ENCODE measurements around the gene FAM184B. TPM values are rescaled to one million over a fixed set of nuclear protein-coding genes. Genes with fewer than 3 reads are reported as not detected.

FAM184B gene
- total RNA-seq, 1 experiment from 2014 or later, result 0.17 TPM

DNA sequence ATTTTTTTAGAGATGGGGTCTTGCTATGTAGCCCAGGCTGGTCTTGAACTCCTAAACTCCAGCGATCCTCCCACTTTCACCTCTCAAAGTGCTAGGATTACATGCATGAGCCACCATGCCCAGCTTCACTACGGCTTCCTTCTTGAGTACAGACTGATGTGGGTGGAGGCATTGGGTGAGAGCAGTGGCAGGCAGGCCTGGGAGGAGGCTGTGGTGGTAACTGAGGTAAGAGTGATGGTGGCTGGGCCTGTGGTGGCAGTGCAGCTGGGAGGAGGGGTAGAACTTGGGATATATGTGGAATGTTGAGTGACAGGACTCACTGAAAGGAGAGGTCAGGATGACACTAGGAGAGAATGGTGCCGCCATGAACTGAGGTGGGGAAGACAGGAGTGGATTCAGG lies 86.1 kb downstream of the FAM184B start:
- CTCF ChIA-PET, result interaction anchor here (1.5 kb wide), 1 partner anchor 14 kb away, joined by 3 read pairs; no protein-coding TSS in a partner anchor
- no peak for DNase-seq (ENCODE audit: low spot score)
- no peak for TF ChIP-seq GABPB1 (CRISPR knock-in tag; IDR thresholded peaks at IDR 0.05)
- TF ChIP-seq PRRX2 (CRISPR knock-in tag; IDR thresholded peaks at IDR 0.05), result no peak
- no peak for TF ChIP-seq ZNF121 (CRISPR knock-in tag; IDR thresholded peaks at IDR 0.05)
- TF ChIP-seq CREB1 (CRISPR knock-in tag; IDR thresholded peaks at IDR 0.05), result no peak
- TF ChIP-seq, protein P1, sequence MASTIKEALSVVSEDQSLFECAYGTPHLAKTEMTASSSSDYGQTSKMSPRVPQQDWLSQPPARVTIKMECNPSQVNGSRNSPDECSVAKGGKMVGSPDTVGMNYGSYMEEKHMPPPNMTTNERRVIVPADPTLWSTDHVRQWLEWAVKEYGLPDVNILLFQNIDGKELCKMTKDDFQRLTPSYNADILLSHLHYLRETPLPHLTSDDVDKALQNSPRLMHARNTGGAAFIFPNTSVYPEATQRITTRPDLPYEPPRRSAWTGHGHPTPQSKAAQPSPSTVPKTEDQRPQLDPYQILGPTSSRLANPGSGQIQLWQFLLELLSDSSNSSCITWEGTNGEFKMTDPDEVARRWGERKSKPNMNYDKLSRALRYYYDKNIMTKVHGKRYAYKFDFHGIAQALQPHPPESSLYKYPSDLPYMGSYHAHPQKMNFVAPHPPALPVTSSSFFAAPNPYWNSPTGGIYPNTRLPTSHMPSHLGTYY (CRISPR knock-in tag; IDR thresholded peaks at IDR 0.05), result no peak
- TF ChIP-seq, protein P2, sequence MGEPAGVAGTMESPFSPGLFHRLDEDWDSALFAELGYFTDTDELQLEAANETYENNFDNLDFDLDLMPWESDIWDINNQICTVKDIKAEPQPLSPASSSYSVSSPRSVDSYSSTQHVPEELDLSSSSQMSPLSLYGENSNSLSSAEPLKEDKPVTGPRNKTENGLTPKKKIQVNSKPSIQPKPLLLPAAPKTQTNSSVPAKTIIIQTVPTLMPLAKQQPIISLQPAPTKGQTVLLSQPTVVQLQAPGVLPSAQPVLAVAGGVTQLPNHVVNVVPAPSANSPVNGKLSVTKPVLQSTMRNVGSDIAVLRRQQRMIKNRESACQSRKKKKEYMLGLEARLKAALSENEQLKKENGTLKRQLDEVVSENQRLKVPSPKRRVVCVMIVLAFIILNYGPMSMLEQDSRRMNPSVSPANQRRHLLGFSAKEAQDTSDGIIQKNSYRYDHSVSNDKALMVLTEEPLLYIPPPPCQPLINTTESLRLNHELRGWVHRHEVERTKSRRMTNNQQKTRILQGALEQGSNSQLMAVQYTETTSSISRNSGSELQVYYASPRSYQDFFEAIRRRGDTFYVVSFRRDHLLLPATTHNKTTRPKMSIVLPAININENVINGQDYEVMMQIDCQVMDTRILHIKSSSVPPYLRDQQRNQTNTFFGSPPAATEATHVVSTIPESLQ (CRISPR knock-in tag; IDR thresholded peaks at IDR 0.05), result no peak
- no peak for TF ChIP-seq RELA (CRISPR knock-in tag; IDR thresholded peaks at IDR 0.05; ENCODE audit: borderline replicate concordance)
- TF ChIP-seq ZNF219 (CRISPR knock-in tag; IDR thresholded peaks at IDR 0.05; ENCODE audit: borderline replicate concordance), result no peak
- TF ChIP-seq, protein P3, sequence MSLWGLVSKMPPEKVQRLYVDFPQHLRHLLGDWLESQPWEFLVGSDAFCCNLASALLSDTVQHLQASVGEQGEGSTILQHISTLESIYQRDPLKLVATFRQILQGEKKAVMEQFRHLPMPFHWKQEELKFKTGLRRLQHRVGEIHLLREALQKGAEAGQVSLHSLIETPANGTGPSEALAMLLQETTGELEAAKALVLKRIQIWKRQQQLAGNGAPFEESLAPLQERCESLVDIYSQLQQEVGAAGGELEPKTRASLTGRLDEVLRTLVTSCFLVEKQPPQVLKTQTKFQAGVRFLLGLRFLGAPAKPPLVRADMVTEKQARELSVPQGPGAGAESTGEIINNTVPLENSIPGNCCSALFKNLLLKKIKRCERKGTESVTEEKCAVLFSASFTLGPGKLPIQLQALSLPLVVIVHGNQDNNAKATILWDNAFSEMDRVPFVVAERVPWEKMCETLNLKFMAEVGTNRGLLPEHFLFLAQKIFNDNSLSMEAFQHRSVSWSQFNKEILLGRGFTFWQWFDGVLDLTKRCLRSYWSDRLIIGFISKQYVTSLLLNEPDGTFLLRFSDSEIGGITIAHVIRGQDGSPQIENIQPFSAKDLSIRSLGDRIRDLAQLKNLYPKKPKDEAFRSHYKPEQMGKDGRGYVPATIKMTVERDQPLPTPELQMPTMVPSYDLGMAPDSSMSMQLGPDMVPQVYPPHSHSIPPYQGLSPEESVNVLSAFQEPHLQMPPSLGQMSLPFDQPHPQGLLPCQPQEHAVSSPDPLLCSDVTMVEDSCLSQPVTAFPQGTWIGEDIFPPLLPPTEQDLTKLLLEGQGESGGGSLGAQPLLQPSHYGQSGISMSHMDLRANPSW (CRISPR knock-in tag; conservative IDR thresholded peaks at IDR 0.05; ENCODE audit: low read depth), result no peak
- TF ChIP-seq, protein P4, sequence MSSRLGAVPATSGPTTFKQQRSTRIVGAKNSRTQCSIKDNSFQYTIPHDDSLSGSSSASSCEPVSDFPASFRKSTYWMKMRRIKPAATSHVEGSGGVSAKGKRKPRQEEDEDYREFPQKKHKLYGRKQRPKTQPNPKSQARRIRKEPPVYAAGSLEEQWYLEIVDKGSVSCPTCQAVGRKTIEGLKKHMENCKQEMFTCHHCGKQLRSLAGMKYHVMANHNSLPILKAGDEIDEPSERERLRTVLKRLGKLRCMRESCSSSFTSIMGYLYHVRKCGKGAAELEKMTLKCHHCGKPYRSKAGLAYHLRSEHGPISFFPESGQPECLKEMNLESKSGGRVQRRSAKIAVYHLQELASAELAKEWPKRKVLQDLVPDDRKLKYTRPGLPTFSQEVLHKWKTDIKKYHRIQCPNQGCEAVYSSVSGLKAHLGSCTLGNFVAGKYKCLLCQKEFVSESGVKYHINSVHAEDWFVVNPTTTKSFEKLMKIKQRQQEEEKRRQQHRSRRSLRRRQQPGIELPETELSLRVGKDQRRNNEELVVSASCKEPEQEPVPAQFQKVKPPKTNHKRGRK (CRISPR knock-in tag; IDR thresholded peaks at IDR 0.05; ENCODE audit: borderline replicate concordance), result no peak
- TF ChIP-seq, protein P5, sequence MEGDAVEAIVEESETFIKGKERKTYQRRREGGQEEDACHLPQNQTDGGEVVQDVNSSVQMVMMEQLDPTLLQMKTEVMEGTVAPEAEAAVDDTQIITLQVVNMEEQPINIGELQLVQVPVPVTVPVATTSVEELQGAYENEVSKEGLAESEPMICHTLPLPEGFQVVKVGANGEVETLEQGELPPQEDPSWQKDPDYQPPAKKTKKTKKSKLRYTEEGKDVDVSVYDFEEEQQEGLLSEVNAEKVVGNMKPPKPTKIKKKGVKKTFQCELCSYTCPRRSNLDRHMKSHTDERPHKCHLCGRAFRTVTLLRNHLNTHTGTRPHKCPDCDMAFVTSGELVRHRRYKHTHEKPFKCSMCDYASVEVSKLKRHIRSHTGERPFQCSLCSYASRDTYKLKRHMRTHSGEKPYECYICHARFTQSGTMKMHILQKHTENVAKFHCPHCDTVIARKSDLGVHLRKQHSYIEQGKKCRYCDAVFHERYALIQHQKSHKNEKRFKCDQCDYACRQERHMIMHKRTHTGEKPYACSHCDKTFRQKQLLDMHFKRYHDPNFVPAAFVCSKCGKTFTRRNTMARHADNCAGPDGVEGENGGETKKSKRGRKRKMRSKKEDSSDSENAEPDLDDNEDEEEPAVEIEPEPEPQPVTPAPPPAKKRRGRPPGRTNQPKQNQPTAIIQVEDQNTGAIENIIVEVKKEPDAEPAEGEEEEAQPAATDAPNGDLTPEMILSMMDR (IDR thresholded peaks at IDR 0.05), result no peak
- no peak for TF ChIP-seq GTF2I (CRISPR knock-in tag; conservative IDR thresholded peaks at IDR 0.05)

DNA sequence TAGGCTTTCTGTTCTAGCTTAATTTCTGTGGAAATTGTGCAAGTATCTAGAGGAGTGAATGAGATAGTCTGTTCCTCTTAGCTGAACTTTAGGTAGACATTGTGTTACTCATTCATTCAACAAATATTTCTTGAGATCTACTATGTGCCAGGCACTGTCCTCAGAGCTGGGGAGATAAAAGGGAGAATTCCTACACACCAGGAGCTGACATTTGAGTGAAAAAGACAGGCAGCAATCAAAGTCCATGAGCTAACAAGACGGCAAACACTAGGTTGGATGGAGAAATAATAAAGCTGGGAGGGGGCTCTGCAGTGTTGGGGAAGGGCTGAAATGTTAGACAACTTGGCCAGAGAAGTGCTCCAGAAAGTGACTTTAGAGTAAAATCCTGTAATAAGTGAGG lies 86.9 kb downstream of the FAM184B start:
- H3K27ac Mint-ChIP-seq, result no peak overlapping the region
- no peaks in the 10 kb centered on the region for H3K4me1 Mint-ChIP-seq
- DNase-seq (ENCODE audit: low spot score) (no peak), ATAC-seq (no peak)
- POLR2A ChIA-PET, result no interaction called here
- CTCF ChIA-PET, result interaction anchor here (0.6 to 1.5 kb wide), 2 partner anchors 14 to 47 kb away, joined by 3 to 5 read pairs; no protein-coding TSS in a partner anchor
- H3K9me3 Mint-ChIP-seq, result peaks cover 10% of the 10 kb centered on the region
- no peaks in the 10 kb centered on the region; the same call in 1 of the 2 replicates for H3K27me3 Mint-ChIP-seq (ENCODE audit: low read depth)
- H3K36me3 Mint-ChIP-seq, result no peaks in the 10 kb centered on the region; the same call in 1 of the 2 replicates
- no peak overlapping the region for H3K4me3 Mint-ChIP-seq
- TF ChIP-seq CREB1 (CRISPR knock-in tag; IDR thresholded peaks at IDR 0.05), result no peak
- TF ChIP-seq, protein P4 (CRISPR knock-in tag; IDR thresholded peaks at IDR 0.05; ENCODE audit: borderline replicate concordance), result no peak
- TF ChIP-seq GRHL2 (CRISPR knock-in tag; IDR thresholded peaks at IDR 0.05; ENCODE audit: insufficient replicate concordance, severe bottlenecking), result no peak
- TF ChIP-seq, protein P6, sequence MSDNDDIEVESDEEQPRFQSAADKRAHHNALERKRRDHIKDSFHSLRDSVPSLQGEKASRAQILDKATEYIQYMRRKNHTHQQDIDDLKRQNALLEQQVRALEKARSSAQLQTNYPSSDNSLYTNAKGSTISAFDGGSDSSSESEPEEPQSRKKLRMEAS (CRISPR knock-in tag; IDR thresholded peaks at IDR 0.05), result no peak
- TF ChIP-seq NFE2L1 (CRISPR knock-in tag; IDR thresholded peaks at IDR 0.05), result no peak
- TF ChIP-seq, protein P7, sequence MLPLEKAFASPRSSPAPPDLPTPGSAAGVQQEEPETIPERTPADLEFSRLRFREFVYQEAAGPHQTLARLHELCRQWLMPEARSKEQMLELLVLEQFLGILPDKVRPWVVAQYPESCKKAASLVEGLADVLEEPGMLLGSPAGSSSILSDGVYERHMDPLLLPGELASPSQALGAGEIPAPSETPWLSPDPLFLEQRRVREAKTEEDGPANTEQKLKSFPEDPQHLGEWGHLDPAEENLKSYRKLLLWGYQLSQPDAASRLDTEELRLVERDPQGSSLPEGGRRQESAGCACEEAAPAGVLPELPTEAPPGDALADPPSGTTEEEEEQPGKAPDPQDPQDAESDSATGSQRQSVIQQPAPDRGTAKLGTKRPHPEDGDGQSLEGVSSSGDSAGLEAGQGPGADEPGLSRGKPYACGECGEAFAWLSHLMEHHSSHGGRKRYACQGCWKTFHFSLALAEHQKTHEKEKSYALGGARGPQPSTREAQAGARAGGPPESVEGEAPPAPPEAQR (CRISPR knock-in tag; IDR thresholded peaks at IDR 0.05), result no peak
- TF ChIP-seq ZNF416 (CRISPR knock-in tag; IDR thresholded peaks at IDR 0.05), result no peak
- TF ChIP-seq, protein P1 (CRISPR knock-in tag; IDR thresholded peaks at IDR 0.05), result no peak
- TF ChIP-seq JAZF1 (CRISPR knock-in tag; IDR thresholded peaks at IDR 0.05), result no peak
- TF ChIP-seq SP1 (CRISPR knock-in tag; conservative IDR thresholded peaks at IDR 0.05), result no peak
- no peak for TF ChIP-seq GABPB1 (CRISPR knock-in tag; IDR thresholded peaks at IDR 0.05)
- TF ChIP-seq ZNF138 (CRISPR knock-in tag; conservative IDR thresholded peaks at IDR 0.05), result no peak

More for the DNA sequence above, 86.1 kb downstream of the FAM184B start:
- Mint-ChIP-seq H3K4me3 (no peak overlapping the region), H3K4me1 (no peaks in the 10 kb centered on the region), H3K36me3 (no peaks in the 10 kb centered on the region; the same call in 1 of the 2 replicates), H3K9me3 (peaks cover 10% of the 10 kb centered on the region), H3K27ac (no peak overlapping the region), H3K27me3 (ENCODE audit: low read depth) (no peaks in the 10 kb centered on the region; the same call in 1 of the 2 replicates)
- no peak for ATAC-seq
- POLR2A ChIA-PET, result no interaction called here

Data from WTC11 (cell line).